Right hindlimb (tissue), 1 donor: ENCODE measurements around the gene NFIA.

Source experiments
- DNase-seq: peaks from one replicate; pipeline ENCODE4 v3.0.0-alpha.2; 2018

The NFIA gene

DNA sequence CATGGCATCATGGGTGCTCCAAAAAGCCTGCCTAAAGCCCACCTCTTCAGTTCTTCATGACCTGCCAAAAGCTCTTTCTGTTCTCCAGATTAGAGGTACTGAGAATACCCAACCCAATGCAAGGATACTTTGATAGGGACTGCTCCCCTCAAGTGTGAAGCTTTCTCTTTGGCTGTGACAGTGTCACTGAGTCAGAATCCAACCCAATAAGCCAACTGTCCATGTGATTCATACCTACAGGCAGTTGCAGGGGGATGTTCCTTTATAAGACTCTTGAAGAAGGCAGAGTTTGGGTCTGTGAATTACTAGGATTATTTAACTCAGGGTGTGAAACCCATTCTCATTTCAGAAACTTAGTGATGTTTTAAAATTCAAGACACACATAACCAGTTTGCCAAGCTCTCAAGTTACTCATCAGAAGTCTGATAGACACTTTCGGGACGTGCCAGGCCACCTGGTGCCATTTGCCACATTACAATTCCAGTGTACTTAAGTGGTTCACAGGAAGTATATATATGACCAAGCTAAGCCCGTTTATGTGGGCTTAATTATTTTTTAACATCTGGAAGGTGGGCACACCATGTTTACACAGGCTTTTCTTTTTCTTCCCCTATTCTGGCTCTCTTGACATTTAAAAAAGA lies 265.8 kb downstream of the NFIA start:
- DNase-seq, result no peak

DNA sequence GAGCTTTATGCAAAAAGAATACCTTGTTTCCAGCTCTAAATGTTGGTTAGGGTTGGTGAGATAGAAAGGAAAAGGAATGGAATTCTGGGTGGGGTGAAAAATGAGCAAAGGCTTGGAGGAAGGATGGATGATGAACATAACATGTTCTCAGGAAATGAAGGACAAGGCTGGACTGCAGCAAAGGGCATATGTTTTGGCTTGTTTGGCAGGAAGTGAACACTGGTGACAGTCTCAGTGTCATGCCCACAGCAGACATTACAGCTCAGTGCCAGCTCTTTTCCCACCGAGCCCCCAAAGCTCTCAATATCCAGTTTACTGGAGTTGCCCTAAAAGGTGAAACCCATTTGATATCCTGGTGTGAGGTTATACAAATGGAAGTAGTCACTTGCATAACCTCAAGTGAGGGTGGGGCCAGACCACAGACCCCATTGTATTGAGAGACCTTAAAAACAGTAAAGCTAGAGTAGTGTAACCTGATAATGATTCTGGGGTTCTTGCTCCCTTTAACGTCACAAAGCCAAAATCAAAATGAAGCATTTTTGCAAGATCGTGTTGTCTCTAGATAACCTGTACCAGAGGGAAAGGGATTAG lies 270.6 kb downstream of the NFIA start:
- DNase-seq, result no peak

DNA sequence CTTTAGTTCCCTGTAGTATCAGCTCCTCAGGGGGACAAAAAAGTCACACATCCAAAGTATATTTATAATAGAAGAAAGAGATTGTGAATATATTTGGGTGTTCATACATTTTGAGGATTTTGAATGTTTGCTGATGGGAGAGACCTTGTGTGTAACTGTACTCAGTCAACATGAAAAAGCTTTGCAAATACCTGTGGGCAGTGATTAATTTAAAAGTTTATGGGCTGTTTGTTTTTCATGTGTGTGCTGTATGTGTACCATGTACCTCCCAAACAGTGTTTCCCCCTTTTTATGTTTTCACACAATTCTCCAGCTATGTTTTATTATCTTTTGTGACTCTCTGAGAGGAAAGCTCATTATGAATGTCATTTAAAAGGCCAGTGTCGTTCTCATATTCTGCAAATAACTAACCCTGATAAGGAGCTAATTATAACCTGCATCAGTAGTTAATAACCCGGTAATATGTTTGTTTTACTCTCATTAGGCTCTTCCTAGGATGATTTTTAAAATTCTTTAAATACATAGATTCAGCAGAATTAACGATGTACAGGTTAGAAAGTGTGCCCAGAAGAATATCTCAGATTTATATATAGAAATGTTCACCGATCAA lies 271.5 kb downstream of the NFIA start:
- no peak for DNase-seq

DNA sequence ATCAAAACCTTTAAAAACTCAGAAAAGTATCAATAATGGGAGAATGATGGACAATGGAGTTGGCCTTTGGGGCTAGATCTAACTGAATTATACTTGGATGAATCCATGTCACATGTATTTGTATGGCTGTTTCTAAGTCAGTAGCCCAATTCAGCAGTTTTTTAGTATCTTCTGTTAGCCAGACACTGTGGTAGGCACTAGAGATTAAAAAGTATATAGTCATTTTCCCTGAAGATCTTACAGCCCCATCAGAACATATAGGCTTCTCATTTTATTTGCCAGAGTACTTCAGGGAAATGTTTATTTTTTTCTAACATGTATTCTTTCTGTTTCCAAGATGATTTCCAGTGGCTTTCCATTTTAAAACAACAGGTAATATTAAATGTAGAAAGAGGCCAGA lies 273.7 kb downstream of the NFIA start:
- no peak for DNase-seq

DNA sequence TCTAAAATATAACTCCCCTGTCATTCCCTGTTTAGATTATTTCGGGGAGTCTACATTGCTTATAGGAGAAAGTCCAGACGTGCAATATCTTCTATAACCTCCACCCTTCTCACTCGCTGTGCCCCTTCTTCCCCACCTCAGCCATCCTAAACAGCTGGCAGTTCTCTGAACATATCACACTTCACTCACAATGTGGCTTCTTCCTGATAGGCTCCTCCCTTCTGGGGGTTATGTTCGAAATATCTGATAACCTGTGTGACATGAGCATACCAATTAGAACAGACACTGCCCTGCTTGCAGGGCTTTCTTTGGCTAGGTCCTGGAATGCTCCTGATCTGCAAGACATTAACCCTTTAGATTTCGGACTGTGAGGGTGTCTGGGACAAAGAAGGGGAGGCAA lies 274.6 kb downstream of the NFIA start:
- no peak for DNase-seq

DNA sequence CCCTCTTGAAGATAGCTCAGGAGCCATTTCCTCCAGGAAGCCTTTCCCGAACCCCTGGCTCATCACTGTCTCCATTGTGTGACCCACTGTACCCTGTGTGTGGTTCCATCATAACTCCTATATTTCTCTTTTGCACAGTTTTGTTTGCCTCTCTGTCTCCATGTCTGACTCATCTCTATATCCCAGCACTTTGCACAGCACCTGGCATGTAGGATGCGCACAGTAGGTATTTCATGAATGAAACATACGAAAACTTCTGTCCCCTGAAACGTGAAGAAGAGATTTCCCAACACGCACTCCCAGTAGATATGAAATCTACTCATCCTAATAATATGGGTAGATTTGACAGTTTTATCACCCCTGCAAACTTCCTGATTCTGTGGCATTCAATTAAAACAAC lies 275.2 kb downstream of the NFIA start:
- no peak for DNase-seq

DNA sequence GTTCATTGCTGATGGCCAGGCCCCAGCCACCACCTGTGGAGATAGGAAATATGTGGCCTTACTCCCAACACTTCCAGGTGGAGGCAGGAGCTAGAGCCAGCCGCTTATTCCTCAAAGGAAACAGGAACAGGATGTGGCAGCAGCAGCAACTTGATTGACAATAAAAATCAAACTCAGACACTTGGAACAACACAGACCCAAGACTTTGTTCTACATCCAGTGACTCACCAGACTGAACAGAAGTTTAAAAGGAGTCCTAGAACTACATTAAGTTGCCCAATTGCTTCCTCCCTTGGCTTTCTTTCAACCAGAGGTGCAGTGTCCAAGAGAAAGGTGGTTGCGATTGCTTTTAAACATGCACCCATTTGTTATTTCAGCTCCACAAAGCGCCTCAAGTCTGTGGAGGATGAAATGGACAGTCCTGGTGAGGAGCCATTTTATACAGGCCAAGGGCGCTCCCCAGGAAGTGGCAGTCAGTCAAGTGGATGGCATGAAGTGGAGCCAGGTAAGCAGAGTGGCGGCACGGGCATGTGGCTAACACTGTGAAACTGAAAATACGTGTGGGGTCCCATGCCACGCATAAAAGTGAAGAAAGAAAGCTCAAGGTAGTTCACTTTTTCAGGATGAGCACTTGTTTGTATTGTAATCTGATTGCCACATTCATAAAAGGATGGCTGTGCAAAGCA lies 276.6 kb downstream of the NFIA start:
- DNase-seq, result no peak

DNA sequence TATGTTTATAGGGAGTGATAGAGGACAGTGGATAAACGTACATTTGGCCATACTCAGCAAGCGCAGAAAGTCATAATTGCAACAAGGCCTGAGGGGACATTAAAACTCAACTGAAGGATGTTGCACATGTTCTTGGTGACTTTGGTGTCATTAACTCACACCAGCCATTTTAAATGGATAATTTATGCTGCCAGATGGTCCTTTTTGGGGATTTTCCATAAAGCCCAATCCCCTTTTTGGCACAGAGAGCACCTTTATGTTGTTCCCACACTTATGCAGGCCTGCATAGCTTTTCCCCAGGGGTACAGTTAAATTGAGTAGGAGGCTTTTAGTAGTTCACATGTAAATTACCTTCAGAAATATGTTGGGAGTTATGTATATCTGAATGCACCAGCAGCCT lies 279.6 kb downstream of the NFIA start:
- DNase-seq, result peak; percentile 33

DNA sequence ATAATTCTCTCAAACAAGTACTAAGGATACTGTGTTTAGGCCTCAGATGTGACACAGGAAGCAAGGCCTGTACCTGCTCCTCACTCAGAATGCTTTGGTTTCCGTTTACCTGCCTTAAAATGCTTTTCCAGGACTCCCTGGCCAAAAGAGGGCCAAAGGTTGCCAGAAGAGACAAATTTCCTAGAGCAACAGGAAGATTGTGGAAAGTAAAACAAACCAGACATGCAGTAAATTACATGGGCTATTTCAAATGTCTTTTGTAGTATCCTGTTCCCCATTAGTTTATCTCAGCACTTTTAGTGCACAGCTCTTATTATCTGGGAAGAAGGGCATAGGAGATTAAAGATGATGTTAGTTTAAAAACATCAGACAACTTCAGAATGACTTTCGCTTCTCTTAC lies 280.0 kb downstream of the NFIA start:
- no peak for DNase-seq

DNA sequence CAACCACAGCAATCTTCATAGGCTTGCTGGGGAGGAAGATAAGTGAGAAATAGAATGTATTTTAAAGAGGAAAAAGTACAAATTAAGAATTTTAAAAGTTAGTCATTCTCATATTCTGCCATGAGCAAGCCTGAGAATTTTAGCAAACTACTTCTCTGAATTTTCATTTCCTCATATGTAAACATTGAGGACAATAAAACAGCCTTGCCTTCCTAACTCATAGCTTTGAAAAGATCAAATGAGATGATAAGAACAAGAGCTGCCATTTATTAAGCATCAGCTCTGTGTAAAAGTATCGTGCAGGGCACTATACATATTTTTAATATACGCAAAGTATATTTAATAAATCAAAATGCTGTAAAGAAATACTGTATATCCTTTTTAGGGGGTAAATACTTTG lies 286.0 kb downstream of the NFIA start:
- DNase-seq, result no peak

DNA sequence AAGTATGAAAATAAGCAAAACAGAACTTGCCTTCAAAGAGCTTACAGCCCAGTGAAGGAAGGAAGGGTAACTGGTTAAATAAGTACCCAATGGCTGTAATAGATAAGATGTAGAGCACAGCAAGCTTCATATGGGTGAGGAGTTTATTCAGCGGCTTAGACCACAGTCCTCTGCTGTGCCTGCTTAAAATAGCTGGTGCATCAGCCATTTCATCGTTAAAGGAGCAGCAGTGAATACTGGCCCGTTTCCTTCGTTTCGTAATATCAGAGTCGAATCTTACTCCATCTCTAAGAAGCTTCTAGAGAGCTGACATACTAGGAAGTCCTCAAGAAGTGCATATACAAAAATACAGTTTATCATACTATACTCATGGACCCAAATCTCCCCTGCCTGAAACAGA lies 286.5 kb downstream of the NFIA start:
- no peak for DNase-seq

DNA sequence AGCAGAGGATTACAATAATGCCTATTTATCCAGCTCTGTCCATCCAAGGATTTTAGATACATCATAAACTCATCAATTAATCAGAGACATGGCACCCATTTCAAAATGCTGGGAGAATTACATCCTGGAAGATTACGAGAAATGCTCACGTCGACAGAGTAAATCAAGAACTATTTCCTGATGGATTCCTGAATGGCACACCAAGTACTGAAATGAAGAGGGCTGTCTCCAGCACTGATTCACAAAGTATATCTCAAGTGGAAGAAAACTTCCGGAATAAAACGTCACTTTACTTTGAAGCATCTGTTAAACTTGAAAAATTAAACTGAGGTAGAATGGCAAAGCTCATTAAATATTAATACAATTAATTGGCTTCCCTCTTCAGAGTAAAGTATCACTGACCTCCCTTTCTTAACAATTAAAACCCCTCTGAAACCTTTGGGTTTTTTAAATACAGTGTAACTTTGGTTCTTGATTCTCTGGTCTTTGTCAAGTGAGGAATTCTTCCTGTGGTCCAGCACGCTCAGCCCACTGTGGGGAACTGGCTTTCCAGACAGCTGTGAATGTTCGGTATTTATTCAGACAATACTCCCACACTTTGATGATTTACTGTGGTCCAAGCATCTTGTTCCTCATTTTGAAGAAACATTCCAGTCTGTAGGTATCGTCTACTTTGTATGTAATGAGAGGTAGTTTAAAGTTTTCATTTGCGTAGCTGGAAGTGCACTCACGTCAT lies 288.0 kb downstream of the NFIA start:
- DNase-seq, result no peak

DNA sequence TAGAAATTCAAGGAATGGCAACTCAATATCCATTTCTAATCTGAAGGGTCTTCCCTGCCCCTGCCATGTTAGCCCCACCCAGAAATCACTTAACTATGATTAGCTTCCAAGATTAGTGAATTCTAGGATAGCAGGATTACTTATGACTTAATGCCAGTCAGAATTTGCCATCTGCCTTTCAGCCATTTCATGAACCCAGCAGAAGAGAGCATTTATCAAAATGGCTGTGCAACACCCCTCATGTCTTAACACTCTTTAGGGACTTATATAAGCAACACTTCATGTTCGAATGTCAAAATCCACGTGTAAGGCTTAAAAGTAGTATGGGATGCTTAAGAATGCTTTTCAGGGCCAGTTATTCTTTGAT lies 288.5 kb downstream of the NFIA start:
- no peak for DNase-seq

DNA sequence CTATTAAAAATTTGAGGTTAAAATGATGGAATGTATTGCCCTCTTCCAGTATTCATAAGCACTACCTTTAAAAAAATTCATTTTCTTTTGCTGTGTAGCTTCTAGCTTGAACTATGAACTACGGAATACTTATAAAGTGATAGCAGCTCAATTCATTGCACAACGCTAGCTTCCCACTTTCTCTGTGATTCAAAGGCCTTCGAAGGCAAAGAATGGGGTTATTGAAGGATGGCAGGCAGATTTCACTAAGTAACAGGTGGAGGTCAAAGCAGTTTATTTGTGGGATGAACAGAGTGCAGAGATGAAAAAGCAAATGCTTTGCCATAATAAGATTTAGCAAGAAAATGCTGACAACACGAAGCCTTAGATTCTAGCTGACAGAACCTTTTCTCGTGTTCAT lies 290.6 kb downstream of the NFIA start:
- DNase-seq, result no peak

DNA sequence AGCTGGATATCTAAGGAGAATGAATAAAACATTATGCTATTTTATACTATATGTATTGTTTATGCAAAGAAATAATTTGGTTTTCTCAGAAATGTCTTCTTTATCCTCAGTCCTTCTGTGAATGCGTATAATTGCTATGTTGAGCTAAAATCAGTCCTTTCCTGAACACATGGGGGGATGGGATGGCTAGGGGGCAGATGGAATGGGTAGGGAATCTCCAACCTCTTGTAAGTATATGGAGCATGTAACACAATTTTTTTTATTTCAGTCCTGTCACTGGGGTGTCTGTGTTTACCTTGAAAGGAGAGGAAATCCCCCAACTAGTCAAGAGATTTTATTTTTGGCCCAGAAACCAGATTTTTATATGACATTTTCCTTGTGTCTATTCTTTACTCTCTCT lies 291.8 kb downstream of the NFIA start:
- DNase-seq, result no peak

DNA sequence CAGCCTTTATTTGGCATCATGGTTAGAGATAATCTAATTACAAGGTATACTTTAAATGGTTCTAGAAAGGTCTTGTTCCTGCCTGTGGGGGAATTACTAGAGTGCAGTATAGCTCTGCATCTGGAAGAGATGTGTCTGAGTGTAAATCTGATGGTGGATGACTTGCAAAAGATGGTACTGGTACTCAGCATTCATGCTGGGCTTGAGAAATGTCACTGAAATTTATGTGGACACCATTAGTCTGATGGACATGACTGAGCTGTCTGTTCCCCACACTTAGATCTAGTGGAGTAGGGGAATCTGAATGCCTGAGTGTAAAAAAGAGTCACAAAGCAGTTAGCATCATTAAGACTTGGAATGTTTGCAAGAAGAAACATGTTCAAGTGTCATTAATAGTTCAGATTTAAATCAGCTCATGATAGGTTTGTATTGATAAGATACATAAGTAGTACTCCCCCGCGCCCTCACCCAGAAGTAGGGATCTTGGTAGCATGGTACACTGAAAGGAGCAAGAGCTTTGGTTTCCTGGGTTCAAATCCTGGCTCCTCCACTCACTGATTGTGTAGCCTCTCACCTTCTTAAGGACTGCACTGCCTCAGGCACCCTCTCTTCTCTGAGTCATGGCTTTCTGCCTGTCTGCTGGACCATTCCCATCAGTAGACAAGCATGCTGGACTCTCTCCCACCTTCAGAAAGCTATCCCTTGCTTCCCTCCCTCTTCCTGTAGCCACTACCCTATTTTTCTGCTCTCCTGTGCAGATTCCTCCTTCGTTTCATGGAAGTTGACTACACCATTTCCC lies 292.9 kb downstream of the NFIA start:
- no peak for DNase-seq

DNA sequence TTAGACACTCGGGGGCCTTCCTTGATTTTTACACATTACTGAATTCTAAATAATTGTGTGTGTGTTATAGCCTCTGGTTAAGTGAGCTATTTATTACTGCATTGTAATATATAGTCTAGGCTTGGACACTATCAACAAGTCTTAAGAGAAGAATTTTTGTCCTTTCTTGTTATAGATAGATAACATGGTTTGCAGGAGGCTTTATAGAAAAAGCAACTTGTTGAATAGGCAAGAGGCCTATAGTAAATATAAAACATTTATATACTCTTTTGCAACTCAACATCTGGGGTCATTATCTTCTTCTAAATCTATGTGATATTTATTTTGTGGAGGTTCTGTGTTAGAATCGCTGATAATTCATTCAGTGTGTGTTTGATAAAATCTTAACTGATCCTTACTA lies 293.8 kb downstream of the NFIA start:
- no peak for DNase-seq

DNA sequence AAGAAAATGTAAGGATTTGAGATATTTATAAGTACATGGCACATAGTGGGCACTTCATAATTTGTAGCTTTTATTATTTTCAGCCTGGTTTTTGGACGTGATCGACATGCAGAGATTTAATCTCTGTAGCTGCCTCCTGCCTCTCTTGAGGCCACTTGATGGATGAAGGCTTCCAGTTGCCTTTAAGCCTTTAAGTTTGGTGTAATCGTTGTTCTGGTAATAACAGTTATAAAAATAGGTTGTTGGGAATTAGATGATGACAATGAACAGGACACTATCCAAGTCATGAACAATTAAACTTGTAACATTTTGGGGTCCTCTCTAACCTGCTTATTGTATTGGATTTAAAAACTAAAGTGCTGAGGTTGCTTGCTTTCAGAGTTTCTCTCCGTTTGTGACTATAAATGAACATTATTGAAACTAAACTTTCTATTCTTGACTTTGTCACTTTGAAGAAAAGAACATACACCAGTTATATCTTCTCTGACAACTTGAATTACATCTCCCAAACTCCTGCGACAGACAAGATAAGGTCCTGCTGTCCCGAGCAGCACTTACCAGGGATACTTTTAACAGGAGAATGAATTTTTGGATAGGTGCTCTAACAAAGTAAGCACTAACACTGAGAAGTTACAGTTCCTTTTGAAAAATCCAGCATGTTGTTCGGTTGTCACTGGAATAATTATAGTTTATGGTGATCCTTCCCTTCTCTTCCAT lies 295.0 kb downstream of the NFIA start:
- no peak for DNase-seq

DNA sequence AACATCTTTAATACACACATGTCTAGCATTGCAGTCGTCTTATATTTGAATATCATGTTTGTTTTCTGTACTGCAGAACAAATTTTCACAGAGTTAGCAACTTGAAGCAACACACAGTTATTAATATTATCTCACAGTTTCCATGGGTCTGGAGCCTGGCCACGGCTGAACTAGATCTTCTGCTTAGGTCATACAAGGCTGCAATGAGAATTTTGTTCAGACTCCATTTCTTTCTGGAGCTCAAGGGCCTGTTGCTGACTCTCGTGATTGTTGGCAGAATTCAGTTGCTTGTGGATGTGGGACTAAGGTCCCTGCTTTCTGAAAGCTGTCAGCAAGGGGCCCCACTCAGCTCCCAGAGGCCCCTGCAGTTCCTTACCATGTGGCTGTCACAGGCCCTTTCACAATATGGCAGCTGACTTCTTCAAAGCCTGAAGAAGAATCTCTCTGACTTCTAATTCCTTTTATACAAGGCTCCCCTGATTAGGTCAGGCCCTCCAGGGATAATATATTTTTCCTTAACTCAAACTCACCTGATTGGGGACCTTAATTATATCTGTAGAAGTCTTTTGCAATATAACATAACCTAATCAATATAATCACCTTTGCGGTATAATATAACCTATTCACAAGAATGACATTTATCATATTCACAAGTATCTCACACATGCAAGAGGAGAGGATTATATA lies 296.3 kb downstream of the NFIA start:
- peak; percentile 41 for DNase-seq

DNA sequence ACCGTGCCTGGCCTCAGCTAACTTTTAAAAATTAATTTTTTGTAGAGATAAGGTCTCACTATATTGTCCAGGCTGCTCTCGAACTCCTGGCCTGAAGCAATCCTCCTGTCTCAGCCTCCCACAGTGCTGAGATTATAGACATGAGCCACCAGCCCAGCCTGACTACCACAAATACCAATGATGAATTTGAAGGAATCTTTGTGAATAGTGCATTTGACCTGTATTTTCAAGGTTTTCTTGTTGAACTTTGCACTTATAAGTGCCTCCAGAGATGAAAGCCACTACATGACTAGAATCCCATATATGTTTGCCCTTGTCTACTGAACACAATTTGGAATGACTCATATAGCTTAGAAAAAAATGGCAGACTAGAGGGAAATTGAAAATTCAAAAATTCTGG lies 297.3 kb downstream of the NFIA start:
- DNase-seq, result no peak

DNA sequence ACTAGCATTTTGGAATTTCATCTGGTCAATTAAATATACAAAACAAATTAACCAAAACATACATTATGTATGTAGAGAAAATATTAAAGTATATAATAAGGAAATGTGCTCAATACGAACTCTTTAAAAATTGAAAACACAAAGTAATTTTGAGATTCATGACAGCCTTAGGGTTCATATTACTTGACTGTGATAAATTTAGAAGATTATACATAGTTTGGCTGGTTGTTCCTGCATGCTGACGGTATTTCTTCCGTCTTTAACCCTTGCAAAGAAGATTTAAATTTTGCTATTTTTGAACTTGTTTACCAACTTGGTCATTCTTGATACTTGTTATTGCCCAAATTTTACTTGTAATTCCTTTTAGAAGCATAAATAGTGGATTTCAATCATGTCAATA lies 298.2 kb downstream of the NFIA start:
- DNase-seq, result no peak
